ENCODE results near the gene LSP1.
"Not testable (repeated sequence)": the region's sequence is repeated elsewhere in the genome, so short reads cannot be mapped to it uniquely, and the experiment has no call there.

LSP1 gene

GRCh38 chr11:1932681-1933080 lies 79.8 kb downstream of the LSP1 start:
- DNase-seq, result no peak

GRCh38 chr11:1933416-1934334 lies 80.8 kb downstream of the LSP1 start:
- no peak for DNase-seq

- DNase-seq, result no peak
Measured at GRCh38 chr11:1934335-1935155, 81.7 kb downstream of the LSP1 start.

- no peak for DNase-seq
Measured at GRCh38 chr11:1935156-1936071, 82.5 kb downstream of the LSP1 start.

- no peak for DNase-seq
Measured at GRCh38 chr11:1936072-1936780, 83.3 kb downstream of the LSP1 start.

GRCh38 chr11:1936781-1937615 lies 84.1 kb downstream of the LSP1 start:
- no peak for DNase-seq

- no peak for DNase-seq
Measured at GRCh38 chr11:1937616-1938342, 84.9 kb downstream of the LSP1 start.

GRCh38 chr11:1938343-1939005 lies 85.6 kb downstream of the LSP1 start:
- no peak for DNase-seq

- DNase-seq, result no peak
Measured at GRCh38 chr11:1939006-1939625, 86.2 kb downstream of the LSP1 start.

GRCh38 chr11:1939788-1940187 lies 86.9 kb downstream of the LSP1 start:
- DNase-seq, result not testable (repeated sequence)
